Keratinocyte (primary cell): Measurements from ENCODE around the gene MEF2A. TPM values are rescaled to one million over a fixed set of nuclear protein-coding genes. Genes with fewer than 3 reads are reported as not detected.

ENCODE experiments used
- DNase-seq: peaks from one replicate; pipeline ENCODE4 v3.0.0-alpha.2; 2011; ENCODE audit warnings: low read depth, missing footprints, low spot score
- FAIRE-seq: peaks from 2 replicates; lab custom pipeline; 2011; peaks lifted over from hg19 to GRCh38; lab: Jason Lieb, UNC
- H2AFZ ChIP-seq: 2 replicates; pipeline ENCODE4 v1.6.0; 2012; ENCODE audit warnings: low read length, control low read depth, inconsistent platforms; ENCODE audit not compliant: control insufficient read depth
- H3K27ac ChIP-seq: 2 replicates; pipeline ENCODE4 v1.5.1; 2011; ENCODE audit warnings: low read length; ENCODE audit not compliant: control insufficient read depth, insufficient read depth
- H3K27me3 ChIP-seq: 3 replicates; pipeline ENCODE4 v1.6.0; 2011; ENCODE audit warnings: low read length; ENCODE audit not compliant: control insufficient read depth, insufficient read depth; ENCODE audit errors: extremely low read depth
- H3K36me3 ChIP-seq, 2 experiments: 2 replicates in 1 of 2; 3 replicates in 1 of 2; pipeline ENCODE4 v1.5.1; 2011; ENCODE audit warnings: low read length in 2 of 2, mild to moderate bottlenecking in 1 of 2; ENCODE audit not compliant: control insufficient read depth in 2 of 2, insufficient read depth in 2 of 2; ENCODE audit errors: extremely low read depth in 1 of 2
- H3K4me1 ChIP-seq: 3 replicates; pipeline ENCODE4 v1.5.1; 2011; ENCODE audit warnings: low read length; ENCODE audit not compliant: control insufficient read depth, insufficient read depth; ENCODE audit errors: extremely low read depth
- H3K4me2 ChIP-seq: 3 replicates; pipeline ENCODE4 v1.6.0; 2011; ENCODE audit warnings: low read depth, low read length; ENCODE audit not compliant: control insufficient read depth, insufficient read depth; ENCODE audit errors: extremely low read depth
- H3K4me3 ChIP-seq, 3 experiments: fragments of 200-600 bp in 1 of 3; sonication (generic) in 1 of 3; 2 replicates in 2 of 3; 3 replicates in 1 of 3; pipeline ENCODE4 v1.5.1; 2011 to 2016; ENCODE audit warnings: low read length in 3 of 3, mild to moderate bottlenecking in 3 of 3, control low read depth in 2 of 3, inconsistent platforms in 1 of 3, low read depth in 1 of 3, mixed read lengths in 1 of 3, mixed run types in 1 of 3, moderate library complexity in 1 of 3; ENCODE audit not compliant: control insufficient read depth in 2 of 3, insufficient read depth in 2 of 3; ENCODE audit errors: extremely low read depth in 1 of 3
- H3K79me2 ChIP-seq: 2 replicates; pipeline ENCODE4 v1.6.0; 2012; ENCODE audit warnings: low read length; ENCODE audit not compliant: control insufficient read depth, insufficient read depth
- H3K9ac ChIP-seq: 3 replicates; pipeline ENCODE4 v1.6.0; 2011; ENCODE audit warnings: low read length; ENCODE audit not compliant: control insufficient read depth, insufficient read depth; ENCODE audit errors: extremely low read depth
- H3K9me1 ChIP-seq: 3 replicates; pipeline ENCODE4 v1.6.0; 2011; ENCODE audit warnings: low read length; ENCODE audit not compliant: control insufficient read depth, insufficient read depth; ENCODE audit errors: extremely low read depth
- H3K9me3 ChIP-seq: 2 replicates; pipeline ENCODE4 v1.5.1; 2012; ENCODE audit warnings: low read depth, low read length; ENCODE audit not compliant: control insufficient read depth
- H4K20me1 ChIP-seq: 3 replicates; pipeline ENCODE4 v1.6.0; 2011; ENCODE audit warnings: low read length; ENCODE audit not compliant: control insufficient read depth, insufficient read depth; ENCODE audit errors: extremely low read depth
- CTCF ChIP-seq, 3 experiments: IDR thresholded peaks in 1 of 3; conservative IDR thresholded peaks in 1 of 3; optimal IDR thresholded peaks in 1 of 3; 2 replicates in 2 of 3; 3 replicates in 1 of 3; pipeline versions ENCODE3 to v1.5.1; 2011; ENCODE audit warnings: low read length in 3 of 3, mild to moderate bottlenecking in 3 of 3, moderate library complexity in 2 of 3, control low read depth in 1 of 3, inconsistent platforms in 1 of 3; ENCODE audit not compliant: insufficient read depth in 2 of 3; ENCODE audit errors: extremely low read depth in 1 of 3
- EZH2 ChIP-seq: IDR thresholded peaks from one replicate; pipeline ENCODE4 v1.6.1; 2012; ENCODE audit warnings: inconsistent platforms, mild to moderate bottlenecking, low read length, moderate library complexity
- dilution Hi-C: fragments of 300-500 bp; cut with MboI; formaldehyde crosslinking; loops from one replicate; pipeline ENCODE4 v1.7.0; 2020; ENCODE audit warnings: low sequenced_read_pairs; ENCODE audit not compliant: extremely low pct_ligation_motif_present
- polyA plus RNA-seq, 5 experiments: library from polyadenylated mRNA; depleted of rRNA in 3 of 5; stranded (reverse) in 3 of 5; stranded (forward) in 1 of 5; unstranded in 1 of 5; fragments of >200 nt; gene quantifications; 1 replicate in 1 of 5; 2 replicates in 3 of 5; 3 replicates in 1 of 5; pipeline versions ENCODE4 v1.2.1 to v1.2.3, GENCODE V29; 2011 to 2012; ENCODE audit warnings: missing spikeins in 2 of 5, low read depth in 1 of 5, low replicate concordance in 1 of 5

The MEF2A gene
- polyA plus RNA-seq, 1 donor (not counting 4 experiments of a cell fraction or from before 2014, with no cell fraction given): 27.4 TPM

GRCh38 chr15:99546441-99547100 is 19.2 kb upstream of the MEF2A start:
- Histone ChIP-seq H3K79me2 (no peaks in the 10 kb centered on the region), H3K4me3 (no peak overlapping the region), H3K36me3 (no peaks in the 10 kb centered on the region), H2AFZ (no peak overlapping the region), H4K20me1 (no peaks in the 10 kb centered on the region), H3K4me1 (no peaks in the 10 kb centered on the region), H3K9ac (no peak overlapping the region), H3K27ac (no peak overlapping the region), H3K4me2 (no peak overlapping the region), H3K9me1 (no peaks in the 10 kb centered on the region), H3K27me3 (no peaks in the 10 kb centered on the region), H3K9me3 (no peaks in the 10 kb centered on the region)
- dilution Hi-C loops: no loop called here
- no peak for DNase-seq
- FAIRE-seq: no peak
- TF ChIP-seq EZH2: no peak
- TF ChIP-seq CTCF (optimal IDR thresholded peaks at IDR 0.05 in 1 of 3, IDR thresholded peaks at IDR 0.05 in 1 of 3, conservative IDR thresholded peaks at IDR 0.05 in 1 of 3; ENCODE audit: extremely low read depth in 1 of 3, insufficient read depth in 2 of 3, low read length in 3 of 3): no peak

GRCh38 chr15:99547517-99547916 is 18.3 kb upstream of the MEF2A start:
- H4K20me1 ChIP-seq: no peaks in the 10 kb centered on the region
- H3K9ac ChIP-seq: no peak overlapping the region
- H3K9me1 ChIP-seq: no peaks in the 10 kb centered on the region
- FAIRE-seq (no peak), DNase-seq (no peak)
- dilution Hi-C loops: no loop called here
- no peak overlapping the region for H3K27ac ChIP-seq
- no peaks in the 10 kb centered on the region for H3K79me2 ChIP-seq
- H3K4me2 ChIP-seq: no peak overlapping the region
- H3K9me3 ChIP-seq: no peaks in the 10 kb centered on the region
- H3K36me3 ChIP-seq: no peaks in the 10 kb centered on the region
- H3K4me3 ChIP-seq: no peak overlapping the region
- no peak overlapping the region for H2AFZ ChIP-seq
- H3K27me3 ChIP-seq: no peaks in the 10 kb centered on the region
- TF ChIP-seq CTCF (optimal IDR thresholded peaks at IDR 0.05 in 1 of 3, IDR thresholded peaks at IDR 0.05 in 1 of 3, conservative IDR thresholded peaks at IDR 0.05 in 1 of 3; ENCODE audit: extremely low read depth in 1 of 3, insufficient read depth in 2 of 3, low read length in 3 of 3) (no peak), EZH2 (no peak)
- H3K4me1 ChIP-seq: no peaks in the 10 kb centered on the region
